NCI-H2171 (cell line): ENCODE data around the gene ESPN.

Source experiments
- DNase-seq: peaks from one replicate; lab custom pipeline; 2025; lab: John Stamatoyannopoulos, UW

The ESPN gene

DNA sequence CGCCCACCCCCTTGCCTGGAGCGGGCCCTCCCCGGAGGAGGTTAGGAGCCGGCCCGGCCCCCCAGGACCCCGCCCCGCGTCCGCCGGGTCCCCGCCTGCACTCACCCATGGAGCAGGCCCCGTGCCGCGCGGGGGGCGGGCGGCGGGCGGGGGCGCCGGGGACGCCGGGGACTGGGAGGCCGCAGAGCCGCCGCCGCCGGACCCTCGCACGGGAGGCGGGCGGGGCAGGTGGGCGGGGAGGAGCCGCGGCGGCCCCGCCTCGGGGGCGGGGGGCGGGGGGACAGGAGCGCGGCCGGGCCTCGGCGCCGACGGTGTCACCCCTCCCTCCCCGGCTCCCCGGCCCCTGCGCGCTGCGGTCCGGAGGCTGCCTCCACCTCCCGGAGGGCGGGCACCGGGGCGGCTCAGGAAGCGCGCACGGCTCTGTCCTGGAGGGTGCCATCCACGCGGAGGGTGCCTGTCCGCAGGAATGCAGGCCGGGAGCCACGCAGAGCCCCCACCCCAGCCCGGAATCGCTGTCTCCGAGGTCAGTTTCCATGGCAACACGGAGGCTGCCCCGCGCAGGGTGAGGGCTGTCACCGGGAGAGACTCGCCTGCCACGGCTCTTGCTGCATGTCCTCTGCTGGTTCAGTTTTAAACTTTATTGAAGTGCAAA, 72.8 kb downstream of the ESPN start:
- DNase-seq, result peak; percentile 54

DNA sequence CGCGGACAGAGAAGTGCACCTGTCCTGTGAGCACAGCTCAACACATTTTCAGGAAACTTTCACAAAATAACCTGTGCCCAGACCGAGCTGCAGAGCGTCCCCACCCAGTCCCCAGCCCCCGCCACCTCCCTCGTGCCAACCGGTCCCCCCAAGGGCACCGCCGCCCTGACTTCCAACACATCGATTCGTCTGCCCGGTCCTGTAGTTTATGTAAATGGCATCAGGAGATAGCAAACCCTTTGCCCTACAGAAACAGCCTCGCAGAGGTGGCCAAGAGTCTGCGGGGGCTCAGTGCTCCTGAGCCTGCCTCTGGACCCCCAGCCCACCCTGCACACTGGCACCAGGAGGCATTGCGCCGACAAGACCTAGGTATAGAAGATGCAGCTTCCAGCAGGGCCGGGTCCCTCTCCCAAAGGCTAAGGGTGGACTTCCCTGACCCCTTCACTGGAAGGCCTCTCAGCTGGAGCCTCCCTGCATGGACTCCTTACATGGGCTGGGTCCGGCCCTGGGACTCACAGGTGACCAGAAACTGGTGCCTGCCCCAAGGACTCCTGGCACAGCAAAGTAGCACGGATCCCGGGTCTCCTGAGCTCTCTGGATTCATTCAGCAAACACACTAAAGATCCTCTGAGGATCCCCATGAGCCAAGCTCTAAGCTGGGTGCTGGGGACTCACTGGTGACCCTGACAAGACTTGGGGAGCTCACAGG, 73.4 kb downstream of the ESPN start:
- DNase-seq, result no peak

DNA sequence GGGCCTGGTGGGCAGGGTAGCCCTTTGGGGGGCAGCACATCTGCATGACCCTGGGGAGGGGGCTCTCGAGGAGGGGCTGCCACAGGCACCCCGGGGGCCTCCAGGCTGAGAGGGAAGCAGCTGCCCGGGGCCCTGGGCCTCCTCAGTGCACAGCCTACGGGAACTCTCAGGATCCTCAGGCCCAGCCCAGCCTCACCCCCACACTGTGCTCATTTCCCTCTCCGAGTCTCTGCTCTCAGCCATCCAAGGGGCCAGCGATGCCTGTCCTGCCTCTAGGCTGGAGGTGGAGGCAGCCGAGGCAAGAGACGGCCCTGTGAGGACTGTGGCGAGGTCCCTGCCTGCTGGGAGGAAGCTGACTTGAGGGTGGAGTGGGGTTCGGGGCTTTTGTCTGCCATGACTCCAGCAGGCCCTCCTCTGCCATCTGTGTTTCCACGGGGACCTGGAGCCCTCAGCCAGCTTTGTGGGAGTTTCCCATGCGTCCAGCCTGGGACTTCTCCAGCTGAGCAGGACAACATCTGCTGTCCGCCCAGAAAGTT, 74.1 kb downstream of the ESPN start:
- no peak for DNase-seq

DNA sequence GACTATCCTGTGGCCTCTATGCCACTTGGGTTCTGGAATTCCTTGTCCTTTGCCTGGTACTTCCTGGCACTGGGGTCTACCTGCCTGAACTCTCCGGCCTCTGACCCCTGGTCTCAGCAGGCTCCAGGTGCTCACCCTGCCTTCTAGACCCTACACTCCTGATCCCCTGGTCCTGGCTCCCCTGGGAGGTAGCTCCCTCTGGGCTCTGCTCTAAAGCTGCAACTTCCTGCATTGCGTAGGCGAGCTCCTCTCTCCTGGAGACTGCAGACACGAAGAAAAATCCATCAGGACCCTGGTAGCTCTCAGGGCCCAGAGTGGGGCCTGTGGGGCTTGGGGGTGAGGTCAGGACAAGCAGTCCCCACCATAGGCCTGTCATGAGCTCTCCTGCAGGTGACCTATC, 74.7 kb downstream of the ESPN start:
- DNase-seq, result no peak

DNA sequence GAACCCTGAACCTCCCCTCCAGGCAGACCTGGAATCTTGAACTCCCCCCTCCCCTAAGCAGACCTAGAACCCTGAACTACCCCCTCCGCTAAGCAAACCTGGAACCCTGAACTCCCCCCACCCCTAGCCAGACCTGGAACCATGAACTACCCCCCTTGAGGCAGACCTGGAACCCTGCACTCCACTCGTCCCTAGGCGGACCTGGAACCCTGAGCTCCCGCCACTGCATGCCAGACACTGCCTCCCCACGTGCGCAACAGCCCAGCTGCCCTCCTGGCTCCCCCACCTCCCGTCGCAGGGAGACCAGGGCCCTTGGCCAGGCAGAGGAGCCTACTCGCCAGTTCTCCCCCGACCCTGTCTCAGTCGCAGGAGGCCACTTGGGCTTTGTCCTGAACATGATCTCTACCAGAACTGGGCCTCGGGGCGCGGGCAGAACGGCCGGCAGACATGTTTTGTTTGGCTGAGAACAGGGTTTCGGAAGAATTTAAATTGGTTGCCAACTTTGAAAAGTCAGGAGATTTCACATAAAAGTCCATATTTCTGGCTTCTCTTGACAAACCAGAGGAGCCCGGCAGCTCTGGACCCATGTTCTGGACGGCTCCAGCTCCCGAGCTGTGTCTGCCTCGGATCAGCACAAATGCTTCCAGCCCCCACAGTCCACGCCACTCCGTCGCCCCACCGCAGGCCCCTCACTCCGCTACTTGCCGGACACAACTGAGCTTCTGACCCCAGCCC, 76.1 kb downstream of the ESPN start:
- DNase-seq, result no peak

DNA sequence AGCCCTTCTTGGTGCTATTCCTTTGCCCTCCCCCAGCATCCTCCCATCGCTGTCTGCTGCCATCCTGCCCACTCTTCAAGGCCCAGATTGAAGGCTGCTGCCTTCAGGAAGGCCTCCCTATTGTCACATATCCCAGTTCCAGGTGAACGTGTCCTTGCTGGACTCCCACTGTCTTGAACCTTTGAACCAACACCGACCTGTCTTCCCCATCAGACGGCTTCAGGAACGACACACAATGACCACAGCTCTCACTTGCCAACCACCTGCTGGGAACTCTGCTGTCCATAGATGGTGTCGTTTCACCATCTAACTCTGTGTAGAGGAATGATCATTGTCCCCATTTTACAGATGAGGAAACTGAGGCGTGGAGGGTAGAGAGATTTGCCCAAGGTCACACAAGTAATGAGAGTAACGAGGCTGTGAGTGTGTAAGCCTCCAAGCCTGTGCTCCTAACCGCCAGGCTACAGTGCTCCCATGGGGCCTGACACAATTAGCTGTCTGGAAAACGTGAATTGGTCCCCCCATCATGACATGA, 76.8 kb downstream of the ESPN start:
- no peak for DNase-seq

DNA sequence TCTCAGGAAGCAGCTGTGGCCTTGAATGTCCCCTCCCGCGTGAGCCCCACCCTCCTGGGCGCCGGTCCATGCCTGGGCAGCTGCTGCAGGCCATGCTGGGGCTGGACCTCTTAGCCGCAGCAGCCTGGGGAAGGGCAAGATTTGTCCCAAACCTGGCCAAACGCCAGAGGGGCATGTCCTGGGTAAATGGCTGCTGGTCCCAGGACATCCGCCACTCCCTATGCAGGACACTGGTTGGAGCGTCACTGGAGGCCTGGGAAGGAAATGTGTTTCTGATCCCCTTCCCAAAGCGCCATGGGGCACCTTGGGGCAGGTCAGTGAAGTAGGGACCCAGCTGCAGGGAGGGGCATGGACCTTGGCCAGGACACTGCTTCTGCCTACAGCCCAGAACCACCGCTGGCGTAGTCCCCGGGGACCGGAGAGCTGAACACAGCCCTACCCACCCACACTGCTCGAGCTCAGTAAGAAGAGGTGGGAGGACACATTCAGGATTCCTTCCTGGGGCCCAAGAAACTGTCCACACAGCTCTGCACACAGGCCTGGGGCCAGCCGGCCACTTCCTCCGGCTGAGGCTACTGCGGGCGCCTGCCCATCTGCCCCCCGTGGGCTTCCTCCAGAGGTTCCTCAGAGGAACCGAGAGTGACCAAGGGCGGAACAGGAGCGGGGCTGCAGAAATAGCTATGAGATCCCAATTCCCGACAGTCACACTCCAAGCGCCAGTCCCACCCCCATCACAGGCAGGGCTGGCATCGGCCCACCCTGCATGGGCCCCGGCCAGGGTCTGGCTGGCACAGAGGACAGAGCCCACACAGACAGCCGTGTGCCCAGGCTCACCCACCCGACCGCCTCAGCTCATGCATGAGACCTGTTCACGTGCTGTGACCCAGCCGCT, 77.7 kb downstream of the ESPN start:
- DNase-seq, result no peak

DNA sequence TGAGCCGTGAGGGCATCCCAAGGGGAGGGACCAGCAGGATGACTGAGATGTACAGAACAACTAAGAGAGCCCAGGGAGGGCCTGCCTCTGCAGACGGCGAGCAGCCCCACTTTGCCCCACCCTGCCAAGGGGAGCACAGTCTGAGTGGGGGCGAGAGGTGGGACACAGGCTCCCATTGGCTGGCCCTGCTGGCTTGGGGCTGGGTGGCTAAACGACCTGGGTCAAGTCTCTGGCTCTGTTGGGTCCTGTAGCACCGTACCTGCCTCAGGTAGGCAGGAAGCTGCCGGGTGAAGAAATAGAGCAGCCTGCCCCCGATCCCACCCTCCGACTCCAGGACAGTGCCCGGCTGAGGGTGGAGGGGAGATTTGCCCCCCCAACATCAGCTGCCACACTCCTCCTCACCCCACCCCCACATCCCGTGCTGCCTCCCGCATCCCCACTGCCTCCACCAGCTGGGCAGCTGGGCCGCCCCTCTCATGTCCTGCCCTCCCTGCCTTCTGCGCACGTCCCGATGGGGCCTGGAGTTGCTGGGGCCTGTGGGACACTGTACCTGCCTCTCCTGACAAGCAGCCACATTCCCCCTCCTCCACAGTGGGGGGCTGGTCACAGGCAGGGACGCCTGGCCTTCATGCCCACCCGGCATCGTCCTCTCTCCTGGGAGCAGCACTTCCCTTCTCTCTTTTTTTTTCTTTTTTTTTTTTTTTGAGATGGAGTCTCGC, 79.5 kb downstream of the ESPN start:
- DNase-seq, result no peak

DNA sequence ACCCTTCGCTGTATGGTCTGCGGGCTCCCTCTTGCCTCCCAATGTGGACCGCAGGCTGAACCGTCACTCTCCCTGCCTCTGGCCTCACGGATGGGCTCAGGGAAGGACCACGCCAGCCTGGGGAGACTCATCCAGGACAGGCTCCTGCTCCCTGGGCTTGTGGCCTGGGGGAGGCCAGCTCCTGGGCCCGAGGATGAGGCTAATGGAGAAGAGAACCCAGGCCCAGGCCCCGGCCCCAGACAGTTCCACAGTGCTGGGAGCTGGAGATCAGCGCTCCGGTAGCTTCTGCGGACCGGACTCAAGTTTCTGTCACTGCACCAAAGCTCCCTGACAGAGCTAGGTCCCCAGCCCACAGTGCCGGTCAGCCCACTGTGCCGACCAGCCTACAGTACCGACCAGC, 80.3 kb downstream of the ESPN start:
- no peak for DNase-seq

DNA sequence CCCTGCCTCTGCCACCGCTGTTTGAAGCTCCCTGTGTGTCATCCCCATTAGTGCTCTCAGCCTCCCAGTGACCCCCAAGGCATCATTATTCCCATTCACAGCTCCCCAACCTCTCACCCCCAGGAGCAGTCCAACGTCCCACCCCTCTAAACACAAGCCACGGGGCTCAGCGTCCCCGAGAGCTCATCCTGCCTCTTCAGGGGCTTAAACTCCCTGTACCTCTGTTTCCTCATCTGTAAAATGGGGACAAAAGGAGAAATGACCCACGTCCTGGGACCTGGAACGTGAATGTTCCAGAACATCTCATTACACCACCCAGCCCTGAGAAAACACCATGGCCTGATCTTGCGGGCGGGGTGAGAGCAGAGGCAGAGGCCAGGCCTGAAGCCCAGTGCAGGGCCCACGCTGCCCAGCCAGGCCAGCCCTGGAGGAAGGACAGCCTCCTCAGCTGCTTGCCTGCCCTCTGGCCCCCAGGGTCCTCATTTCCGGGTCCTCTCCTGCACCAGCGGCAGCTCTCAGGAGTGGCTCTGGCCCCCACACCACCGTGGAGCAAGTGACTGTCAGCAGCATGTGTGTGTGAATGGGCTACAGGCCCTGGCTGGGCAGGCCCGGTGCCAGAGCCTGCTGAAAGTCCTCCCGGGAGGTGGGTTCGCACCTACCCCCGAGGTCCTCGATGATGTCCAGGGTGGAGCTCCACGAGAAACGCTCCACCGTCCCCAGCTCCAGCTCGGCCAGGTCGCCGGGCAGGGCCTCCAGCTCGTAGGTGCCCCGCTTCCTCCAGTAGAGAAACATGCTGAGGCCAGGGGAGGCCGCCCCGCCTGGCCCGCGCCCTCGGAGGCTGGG, 81.0 kb downstream of the ESPN start:
- no peak for DNase-seq

DNA sequence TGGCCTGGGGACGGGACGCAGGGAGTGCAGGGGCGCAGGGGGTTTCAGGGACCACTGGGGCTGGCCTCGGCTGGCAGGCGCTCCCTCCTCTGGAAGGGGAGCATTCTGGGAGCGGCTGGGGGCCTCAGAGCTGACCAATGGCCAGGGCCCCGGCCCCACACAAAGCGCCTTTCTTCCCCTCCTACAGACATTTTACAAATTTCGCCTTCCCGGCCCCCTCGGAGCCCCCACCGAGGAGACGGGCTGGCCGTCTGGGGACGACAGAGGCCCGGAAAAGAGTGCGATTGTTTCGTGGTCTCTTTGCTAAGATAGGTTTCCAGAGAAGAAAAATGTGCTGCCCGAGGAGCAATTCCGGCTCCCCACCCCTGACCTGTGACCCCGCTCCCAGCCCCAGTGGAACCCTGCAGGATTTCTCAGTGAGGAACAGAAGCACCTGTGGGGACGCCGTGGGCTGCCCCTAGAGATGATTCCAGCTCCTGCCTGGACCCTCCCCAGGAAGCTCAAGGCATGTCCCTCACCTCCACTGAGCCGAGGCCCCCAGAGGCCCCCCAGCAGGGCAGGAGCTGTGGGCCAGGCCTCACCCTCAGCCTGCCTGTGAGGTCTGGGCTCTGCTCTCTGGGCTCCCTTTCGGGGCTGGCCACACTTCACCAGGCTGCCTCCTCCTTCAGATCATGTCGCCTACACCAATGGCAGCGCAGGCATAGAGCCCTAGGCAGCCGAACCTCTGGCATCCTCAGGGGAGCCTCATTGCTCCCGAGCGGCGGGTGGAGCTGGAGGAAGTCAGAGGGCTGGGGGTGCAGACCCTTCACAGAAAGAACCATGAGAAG, 81.8 kb downstream of the ESPN start:
- DNase-seq, result no peak

DNA sequence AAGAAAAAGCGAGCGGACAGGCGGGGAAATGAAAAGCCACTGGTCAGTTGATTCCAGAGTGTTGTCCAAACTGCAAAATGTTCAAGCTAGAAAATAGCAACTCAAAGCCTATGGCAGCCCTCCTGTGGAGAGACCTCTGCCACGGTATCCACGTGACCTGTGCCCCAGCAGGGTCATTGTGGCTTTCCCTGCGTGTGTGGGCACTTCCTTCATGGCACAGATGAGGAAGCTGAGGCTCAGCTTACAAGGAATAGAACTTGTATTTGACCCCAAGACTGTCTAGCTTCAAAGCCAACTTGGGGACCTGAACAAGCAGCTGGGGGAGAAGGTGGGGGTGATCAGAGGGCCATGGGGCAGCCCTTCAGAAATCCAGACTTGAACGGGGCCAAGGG, 82.5 kb downstream of the ESPN start:
- DNase-seq, result no peak

DNA sequence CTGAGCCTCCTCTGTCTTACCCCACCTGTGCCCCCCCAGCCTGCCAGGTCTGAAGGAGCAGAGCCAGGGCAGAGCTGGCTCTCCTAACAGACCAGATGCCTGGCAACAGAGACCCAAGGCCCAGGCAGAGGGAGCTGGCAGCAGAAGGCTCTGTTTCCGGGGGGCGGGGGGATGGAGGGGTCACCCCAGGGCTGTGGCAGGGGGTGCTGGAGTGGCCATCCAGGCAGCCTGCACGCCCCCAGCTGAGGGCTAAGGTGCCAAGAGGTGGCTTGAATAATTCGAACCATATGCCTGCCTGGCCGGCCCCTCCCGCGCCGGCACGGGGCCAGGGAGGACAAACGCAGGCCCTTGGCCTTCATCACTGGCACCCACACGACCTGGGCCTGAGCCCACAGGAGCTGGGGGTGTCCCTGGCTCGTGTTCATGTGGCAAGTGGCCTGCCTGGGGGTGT, 82.9 kb downstream of the ESPN start:
- DNase-seq, result no peak

DNA sequence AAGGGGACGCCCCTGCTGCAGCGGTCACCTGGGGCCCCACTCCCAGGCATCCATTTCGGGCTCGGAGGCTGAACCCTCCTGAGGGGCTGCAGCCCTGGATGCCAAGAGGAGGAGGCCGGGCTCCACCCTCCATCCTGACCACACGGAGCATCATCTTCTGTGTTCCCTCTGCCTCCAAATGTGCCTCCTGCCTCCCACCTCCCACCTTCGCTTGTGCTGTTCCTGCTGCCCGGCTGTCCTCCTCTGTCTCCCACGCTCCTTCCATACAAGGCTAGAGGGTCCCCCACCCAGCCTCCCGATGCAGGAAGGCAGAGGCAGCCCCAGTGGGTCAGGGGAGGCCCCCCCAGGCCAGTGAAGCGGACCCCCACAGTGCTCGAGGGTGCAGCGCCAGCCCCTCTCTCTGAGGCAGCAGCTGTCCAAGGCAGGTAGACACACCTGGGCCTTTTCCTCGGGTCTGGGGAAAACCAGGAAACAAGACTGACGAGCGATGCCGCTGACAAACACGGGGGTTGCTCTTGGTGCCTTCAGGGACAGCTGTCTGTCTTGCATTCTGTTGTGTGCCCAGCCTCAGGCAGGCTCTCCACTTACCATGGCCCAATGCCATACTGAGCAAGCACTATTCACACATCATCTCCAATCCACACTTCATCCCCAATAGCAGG, 83.7 kb downstream of the ESPN start:
- no peak for DNase-seq

DNA sequence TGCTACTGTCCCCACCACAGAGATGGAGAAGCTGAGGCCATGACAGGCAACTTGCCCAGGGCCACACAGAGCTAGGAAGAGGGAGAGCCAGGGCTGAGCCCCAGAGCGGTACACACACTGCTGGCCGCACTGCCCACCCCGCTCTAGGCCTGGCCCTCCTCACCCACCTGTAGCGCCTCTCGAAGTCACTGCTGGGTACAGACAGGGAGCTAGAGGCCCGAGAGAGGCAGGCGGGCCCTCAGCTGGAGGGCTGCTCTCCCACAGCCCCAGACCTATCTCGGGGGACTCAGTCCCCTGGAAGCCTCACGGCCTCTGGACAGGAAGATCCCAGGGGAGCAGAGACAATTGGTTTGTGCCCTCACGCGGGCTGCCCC, 84.2 kb downstream of the ESPN start:
- DNase-seq, result no peak

DNA sequence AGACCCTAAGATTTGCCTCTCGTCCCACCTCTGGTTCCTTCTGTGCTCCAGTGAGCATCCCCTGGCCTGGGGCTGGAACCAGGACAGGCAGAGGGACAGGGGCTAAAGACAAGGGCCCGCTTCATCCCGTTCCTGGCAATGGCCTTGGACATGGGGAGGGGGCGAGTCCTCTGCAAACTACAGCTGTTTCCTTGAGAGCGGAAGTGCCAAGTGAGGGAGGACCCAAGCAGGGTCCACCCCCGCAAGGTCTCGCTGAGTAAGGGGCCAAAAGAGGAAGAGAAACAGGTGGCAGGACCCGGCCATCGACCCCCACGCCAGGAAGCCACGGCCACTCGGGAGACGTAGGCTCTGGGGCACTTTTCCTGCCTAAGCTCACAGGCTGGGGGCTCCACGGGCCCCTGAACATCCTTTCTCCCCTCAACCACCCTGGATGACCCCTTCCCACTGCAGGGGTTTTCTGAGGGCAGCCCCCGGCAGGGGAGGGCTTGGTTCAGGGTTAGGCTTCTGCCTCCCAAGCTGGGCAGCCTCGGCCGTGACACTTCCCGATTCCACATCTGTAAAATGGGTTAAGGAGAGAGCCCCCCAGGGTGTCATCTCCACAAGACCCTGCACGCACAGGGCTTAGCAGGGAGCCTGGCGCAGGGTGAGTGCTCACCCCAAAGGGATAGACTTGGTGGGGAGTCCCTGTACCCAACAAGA, 84.8 kb downstream of the ESPN start:
- DNase-seq, result no peak

DNA sequence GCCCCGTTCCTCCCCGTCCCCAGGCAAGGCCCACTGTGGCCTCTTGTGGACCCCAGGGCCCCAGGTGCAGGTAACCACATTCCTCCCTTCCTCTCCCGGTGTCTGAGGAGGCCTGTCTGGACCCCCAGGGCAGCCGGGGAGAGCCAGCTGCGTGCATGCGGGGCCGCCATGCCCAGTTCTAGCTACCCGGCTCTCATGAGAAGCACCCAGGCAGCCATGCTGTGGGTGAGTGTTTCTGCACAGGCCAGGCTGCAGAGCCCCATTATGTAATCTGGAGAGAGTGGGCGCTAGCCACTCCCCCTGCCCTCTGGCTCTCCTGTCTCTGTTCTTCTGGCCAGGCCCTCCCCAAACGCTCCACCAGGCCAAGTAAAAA, 85.3 kb downstream of the ESPN start:
- no peak for DNase-seq

DNA sequence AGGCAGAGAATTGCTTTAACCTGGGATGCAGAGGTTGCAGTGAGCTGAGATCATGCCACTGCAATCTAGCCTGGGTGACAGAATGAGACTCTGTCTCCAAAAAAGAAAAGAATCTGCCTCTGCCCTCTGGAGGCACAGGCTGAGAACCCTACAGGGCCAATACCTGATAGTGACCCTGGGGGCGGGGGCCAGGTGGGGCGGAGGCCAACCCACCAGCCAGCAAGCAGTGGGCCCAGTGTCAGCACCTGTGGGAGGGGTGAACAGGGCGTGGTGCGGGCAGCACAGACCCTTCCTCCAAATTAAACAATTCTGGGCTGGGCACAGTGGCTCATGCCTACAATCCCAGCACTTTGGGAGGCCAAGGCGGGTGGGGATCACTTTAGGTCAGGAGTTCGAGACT, 85.9 kb downstream of the ESPN start:
- no peak for DNase-seq
